ENCODE results near the gene BPIFB3. TPM values are rescaled to one million over a fixed set of nuclear protein-coding genes. Genes with fewer than 3 reads are reported as not detected.
"Not testable (repeated sequence)": the region's sequence is repeated elsewhere in the genome, so short reads cannot be mapped to it uniquely, and the experiment has no call there.

BPIFB3 gene
- total and polyA plus RNA-seq, 2 donors from 2014 or later, result not detected

DNA sequence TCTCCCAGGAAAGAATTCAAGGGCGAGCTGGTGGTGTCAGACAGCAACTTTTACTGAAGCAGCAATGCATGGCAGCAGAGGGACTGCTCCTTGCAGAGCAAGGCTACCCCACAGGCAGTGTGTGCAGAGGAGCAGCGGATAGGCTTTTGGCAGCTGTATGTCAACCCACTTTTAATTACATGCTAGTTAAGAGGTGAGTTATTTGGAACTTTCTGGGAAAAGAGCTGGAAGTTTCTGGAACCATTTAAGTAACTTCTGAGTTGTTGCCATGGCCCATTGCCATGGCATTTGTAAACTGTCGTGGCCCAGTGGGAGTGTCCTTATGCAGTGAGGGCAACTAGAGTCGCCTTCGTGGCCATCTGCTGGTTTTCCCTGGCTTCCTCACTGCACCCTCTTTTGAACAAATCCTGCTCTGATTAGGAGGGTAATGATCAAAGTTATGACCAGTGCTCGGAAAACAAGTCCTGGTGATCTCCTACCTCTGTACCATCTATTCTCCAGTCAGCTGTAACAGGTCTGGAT is 59.7 kb downstream of the BPIFB3 start:
- Histone ChIP-seq H3K4me3 (ENCODE audit: low read length in 3 of 3) (no peak overlapping the region), H3K4me1 (ENCODE audit: control insufficient read depth in 2 of 3, insufficient read depth in 2 of 3, low read depth in 1 of 3, low read length in 3 of 3) (no peaks in the 10 kb centered on the region), H3K9ac (ENCODE audit: low read length in 3 of 3) (no peak overlapping the region), H3K9me3 (ENCODE audit: control insufficient read depth in 2 of 3, insufficient read depth in 1 of 3, low read length in 3 of 3) (no peaks in the 10 kb centered on the region), H3K36me3 (ENCODE audit: control insufficient read depth in 2 of 3, insufficient read depth in 3 of 3, low read length in 3 of 3) (no peaks in the 10 kb centered on the region), H3K27me3 (ENCODE audit: control insufficient read depth, insufficient read depth, low read length) (no peaks in the 10 kb centered on the region), H3K27ac (ENCODE audit: low read depth in 2 of 2, low read length in 2 of 2) (no peak overlapping the region)
- DNase-seq (no peak), FAIRE-seq (no peak)
- TF ChIP-seq, protein P1, sequence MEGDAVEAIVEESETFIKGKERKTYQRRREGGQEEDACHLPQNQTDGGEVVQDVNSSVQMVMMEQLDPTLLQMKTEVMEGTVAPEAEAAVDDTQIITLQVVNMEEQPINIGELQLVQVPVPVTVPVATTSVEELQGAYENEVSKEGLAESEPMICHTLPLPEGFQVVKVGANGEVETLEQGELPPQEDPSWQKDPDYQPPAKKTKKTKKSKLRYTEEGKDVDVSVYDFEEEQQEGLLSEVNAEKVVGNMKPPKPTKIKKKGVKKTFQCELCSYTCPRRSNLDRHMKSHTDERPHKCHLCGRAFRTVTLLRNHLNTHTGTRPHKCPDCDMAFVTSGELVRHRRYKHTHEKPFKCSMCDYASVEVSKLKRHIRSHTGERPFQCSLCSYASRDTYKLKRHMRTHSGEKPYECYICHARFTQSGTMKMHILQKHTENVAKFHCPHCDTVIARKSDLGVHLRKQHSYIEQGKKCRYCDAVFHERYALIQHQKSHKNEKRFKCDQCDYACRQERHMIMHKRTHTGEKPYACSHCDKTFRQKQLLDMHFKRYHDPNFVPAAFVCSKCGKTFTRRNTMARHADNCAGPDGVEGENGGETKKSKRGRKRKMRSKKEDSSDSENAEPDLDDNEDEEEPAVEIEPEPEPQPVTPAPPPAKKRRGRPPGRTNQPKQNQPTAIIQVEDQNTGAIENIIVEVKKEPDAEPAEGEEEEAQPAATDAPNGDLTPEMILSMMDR (IDR thresholded peaks at IDR 0.05; ENCODE audit: borderline replicate concordance, extremely low read depth, insufficient read depth), result no peak
- intact Hi-C loops (cut with DNase I), result no loop called here

DNA sequence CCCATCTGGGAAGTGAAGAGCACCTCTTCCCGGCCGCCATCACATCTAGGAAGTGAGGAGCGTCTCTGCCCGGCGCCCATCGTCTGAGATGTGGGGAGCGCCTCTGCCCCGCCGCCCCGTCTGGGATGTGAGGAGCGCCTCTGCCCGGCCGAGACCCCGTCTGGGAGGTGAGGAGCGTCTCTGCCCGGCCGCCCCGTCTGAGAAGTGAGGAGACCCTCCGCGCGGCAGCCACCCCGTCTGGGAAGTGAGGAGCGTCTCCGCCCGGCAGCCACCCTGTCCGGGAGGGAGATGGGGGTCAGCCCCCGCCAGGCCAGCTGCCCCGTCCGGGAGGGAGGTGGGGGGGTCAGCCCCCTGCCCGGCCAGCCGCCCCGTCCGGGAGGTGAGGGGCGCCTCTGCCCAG is 61.8 kb downstream of the BPIFB3 start:
- H3K9ac ChIP-seq (ENCODE audit: low read length in 3 of 3); intact Hi-C loops (cut with DNase I); H3K4me1 ChIP-seq (ENCODE audit: control insufficient read depth in 2 of 3, insufficient read depth in 2 of 3, low read depth in 1 of 3, low read length in 3 of 3); H3K36me3 ChIP-seq (ENCODE audit: control insufficient read depth in 2 of 3, insufficient read depth in 3 of 3, low read length in 3 of 3); H3K4me3 ChIP-seq (ENCODE audit: low read length in 3 of 3); H3K27me3 ChIP-seq (ENCODE audit: control insufficient read depth, insufficient read depth, low read length); H3K9me3 ChIP-seq (ENCODE audit: control insufficient read depth in 2 of 3, insufficient read depth in 1 of 3, low read length in 3 of 3); FAIRE-seq; H3K27ac ChIP-seq (ENCODE audit: low read depth in 2 of 2, low read length in 2 of 2); DNase-seq: not testable (repeated sequence)

DNA sequence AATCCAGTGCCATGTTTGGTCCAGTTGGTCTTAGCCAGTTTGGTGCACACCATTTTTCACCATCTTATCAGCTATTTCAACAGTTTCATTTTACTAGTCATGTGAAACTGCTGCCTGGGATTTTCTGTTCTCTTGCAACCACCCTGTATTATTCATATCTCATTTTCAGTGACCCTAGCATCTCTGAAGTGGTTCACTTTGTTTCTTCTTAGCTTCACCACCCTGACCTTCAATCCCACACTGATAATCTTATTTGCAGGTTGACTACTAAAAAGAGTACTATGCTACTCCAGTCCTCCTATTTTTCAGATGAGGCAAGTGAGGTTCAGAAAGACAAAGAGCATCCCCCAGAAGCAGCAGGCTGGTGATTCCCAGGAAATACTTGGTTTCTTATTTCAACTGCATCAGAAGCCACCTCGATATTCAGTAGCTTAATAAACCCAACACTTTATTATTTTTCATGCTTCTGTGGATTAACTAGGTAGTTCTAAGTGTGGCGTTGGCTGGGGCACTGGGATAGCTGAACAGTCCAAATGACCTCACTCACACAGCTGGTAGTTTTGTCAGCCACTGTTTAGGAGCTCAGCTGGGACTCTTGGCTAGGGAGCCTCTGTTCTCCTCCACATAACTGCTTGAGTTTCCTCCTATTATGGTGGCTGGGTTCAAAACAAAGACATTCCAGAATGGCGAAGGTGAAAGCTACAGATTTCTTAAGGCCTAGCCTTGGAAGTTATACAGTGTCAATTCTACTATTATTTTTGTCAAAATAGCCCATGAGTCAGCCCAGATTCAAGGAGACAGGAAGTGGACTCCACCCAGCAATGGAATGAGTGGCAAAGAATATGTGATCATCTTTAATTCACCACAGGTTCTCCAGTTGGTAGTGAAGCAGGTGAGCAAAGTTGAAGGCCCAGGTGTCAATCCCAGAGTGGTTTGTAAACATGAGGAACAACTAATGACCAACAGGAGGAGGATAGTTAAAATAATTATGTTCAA is 66.3 kb downstream of the BPIFB3 start:
- TF ChIP-seq, protein P1 (IDR thresholded peaks at IDR 0.05; ENCODE audit: borderline replicate concordance, extremely low read depth, insufficient read depth), result no peak
- H3K36me3 ChIP-seq (ENCODE audit: control insufficient read depth in 2 of 3, insufficient read depth in 3 of 3, low read length in 3 of 3), result no peaks in the 10 kb centered on the region
- no peak overlapping the region for H3K4me3 ChIP-seq (ENCODE audit: low read length in 3 of 3)
- H3K27me3 ChIP-seq (ENCODE audit: control insufficient read depth, insufficient read depth, low read length), result no peaks in the 10 kb centered on the region
- FAIRE-seq (no peak), DNase-seq (no peak)
- H3K4me1 ChIP-seq (ENCODE audit: control insufficient read depth in 2 of 3, insufficient read depth in 2 of 3, low read depth in 1 of 3, low read length in 3 of 3), result no peaks in the 10 kb centered on the region
- H3K27ac ChIP-seq (ENCODE audit: low read depth in 2 of 2, low read length in 2 of 2), result no peak overlapping the region
- no peak overlapping the region for H3K9ac ChIP-seq (ENCODE audit: low read length in 3 of 3)
- intact Hi-C loops (cut with DNase I), result no loop called here
- H3K9me3 ChIP-seq (ENCODE audit: control insufficient read depth in 2 of 3, insufficient read depth in 1 of 3, low read length in 3 of 3), result no peaks in the 10 kb centered on the region

DNA sequence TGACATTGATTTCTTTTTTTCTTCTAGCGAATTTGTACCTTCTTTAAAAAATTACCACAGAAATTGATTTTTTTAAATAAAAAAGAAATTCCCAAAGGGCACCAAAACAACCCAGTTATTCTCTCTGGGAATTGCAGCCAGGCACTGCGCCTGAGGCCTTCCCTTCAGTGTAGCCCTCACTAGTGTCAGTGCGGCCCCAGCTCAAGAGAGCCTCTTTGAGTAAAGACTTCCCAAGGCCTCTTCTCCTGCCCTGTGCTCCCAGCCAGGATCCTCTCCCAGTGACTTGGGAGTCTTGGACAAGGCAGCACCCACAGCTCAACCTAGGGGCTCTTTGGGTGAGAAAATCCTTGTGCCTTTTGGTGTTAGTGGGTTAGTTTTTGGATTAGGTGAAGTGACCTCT is 67.2 kb downstream of the BPIFB3 start:
- DNase-seq (no peak), FAIRE-seq (no peak)
- Histone ChIP-seq H3K4me1 (ENCODE audit: control insufficient read depth in 2 of 3, insufficient read depth in 2 of 3, low read depth in 1 of 3, low read length in 3 of 3) (no peaks in the 10 kb centered on the region), H3K36me3 (ENCODE audit: control insufficient read depth in 2 of 3, insufficient read depth in 3 of 3, low read length in 3 of 3) (no peaks in the 10 kb centered on the region), H3K27ac (ENCODE audit: low read depth in 2 of 2, low read length in 2 of 2) (no peak overlapping the region), H3K27me3 (ENCODE audit: control insufficient read depth, insufficient read depth, low read length) (no peaks in the 10 kb centered on the region), H3K9ac (ENCODE audit: low read length in 3 of 3) (no peak overlapping the region), H3K4me3 (ENCODE audit: low read length in 3 of 3) (no peak overlapping the region), H3K9me3 (ENCODE audit: control insufficient read depth in 2 of 3, insufficient read depth in 1 of 3, low read length in 3 of 3) (no peaks in the 10 kb centered on the region)
- TF ChIP-seq, protein P1 (IDR thresholded peaks at IDR 0.05; ENCODE audit: borderline replicate concordance, extremely low read depth, insufficient read depth), result no peak
- intact Hi-C loops (cut with DNase I), result no loop called here

DNA sequence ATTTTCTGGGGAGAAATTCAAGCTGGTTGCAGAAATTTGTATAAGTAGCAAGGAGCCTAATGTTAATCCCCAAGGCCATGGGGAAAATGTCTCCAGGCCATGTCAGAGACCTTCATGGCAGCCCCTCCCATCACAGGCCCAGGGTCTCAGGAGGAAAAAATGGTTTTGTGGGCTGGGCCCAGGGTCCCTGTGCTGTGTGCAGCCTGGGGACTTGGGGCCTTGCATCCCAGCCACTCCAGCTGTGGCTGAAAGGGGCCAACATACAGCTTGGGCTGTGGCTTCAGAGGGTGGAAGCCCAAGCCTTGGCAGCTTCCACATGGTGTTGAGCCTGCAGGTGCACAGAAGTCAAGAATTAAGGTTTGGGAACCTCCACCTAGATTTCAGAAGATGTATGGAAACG is 68.6 kb downstream of the BPIFB3 start:
- not testable (repeated sequence) for H3K27ac ChIP-seq (ENCODE audit: low read depth in 2 of 2, low read length in 2 of 2); H3K9ac ChIP-seq (ENCODE audit: low read length in 3 of 3); H3K4me3 ChIP-seq (ENCODE audit: low read length in 3 of 3)

More for the DNA sequence above, 68.6 kb downstream of the BPIFB3 start:
- intact Hi-C loops (cut with DNase I); H3K27me3 ChIP-seq (ENCODE audit: control insufficient read depth, insufficient read depth, low read length); H3K36me3 ChIP-seq (ENCODE audit: control insufficient read depth in 2 of 3, insufficient read depth in 3 of 3, low read length in 3 of 3); DNase-seq; H3K4me1 ChIP-seq (ENCODE audit: control insufficient read depth in 2 of 3, insufficient read depth in 2 of 3, low read depth in 1 of 3, low read length in 3 of 3); FAIRE-seq; H3K9me3 ChIP-seq (ENCODE audit: control insufficient read depth in 2 of 3, insufficient read depth in 1 of 3, low read length in 3 of 3): not testable (repeated sequence)
